Measurements from ENCODE around the gene SEC14L2.
"Not testable (repeated sequence)": the region's sequence is repeated elsewhere in the genome, so short reads cannot be mapped to it uniquely, and the experiment has no call there.

The SEC14L2 gene

DNA sequence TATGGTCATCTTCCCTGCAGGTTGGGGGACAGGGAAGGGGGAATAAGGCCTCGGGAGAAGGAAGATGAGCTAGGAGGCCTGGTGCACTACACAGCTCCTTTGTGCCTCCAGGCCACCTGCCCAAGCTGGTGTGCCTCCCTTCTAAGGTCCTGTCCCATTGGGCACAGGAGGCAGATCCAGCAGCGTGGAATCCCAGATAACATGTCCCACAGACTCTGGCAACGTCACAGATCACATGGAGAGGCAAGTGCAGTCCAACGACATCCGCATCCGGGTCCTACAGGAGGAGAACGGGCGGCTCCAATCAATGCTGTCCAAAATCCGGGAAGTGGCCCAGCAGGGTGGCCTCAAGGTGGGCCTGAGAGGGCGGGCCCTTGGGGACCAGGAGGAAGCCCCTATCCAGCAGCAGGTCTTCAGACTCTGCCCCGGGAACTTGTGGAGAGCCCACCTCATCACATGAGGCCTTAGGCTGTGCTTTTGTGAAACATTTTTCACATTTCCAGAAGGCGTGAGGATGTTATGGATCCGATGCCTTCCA, 21.4 kb upstream of the SEC14L2 start:
- no peak for DNase-seq (ENCODE audit: low spot score)

GRCh38 chr22:30380011-30380410, 16.8 kb upstream of the SEC14L2 start:
- DNase-seq (ENCODE audit: low spot score) = no peak

DNA sequence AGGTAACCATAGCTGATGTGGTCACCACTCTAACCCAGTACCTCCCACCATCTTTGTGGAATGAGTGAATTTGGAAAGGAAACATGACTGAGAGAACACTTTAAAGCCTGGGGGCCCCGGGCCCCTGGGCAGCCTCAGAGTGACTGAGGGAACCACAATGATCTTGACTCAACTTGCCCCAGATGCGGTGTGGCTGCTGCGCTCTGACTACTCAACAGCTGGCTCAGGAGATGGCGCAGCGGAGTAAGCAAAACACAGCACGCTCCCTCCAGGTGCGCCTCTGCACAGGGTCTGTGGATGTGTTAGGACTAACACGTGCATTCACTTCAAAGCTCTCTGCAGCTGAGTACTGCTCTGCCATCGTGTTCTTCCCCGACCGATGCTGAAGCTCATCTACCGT, 15.6 kb upstream of the SEC14L2 start:
- DNase-seq (ENCODE audit: low spot score) = peak; percentile 6

- no peak for DNase-seq (ENCODE audit: low spot score)
These were observed 14.5 kb upstream of the SEC14L2 start for GRCh38 chr22:30382340-30382739.

- no peak for DNase-seq (ENCODE audit: low spot score)
These were observed 13.8 kb upstream of the SEC14L2 start for GRCh38 chr22:30383061-30383460.

DNA sequence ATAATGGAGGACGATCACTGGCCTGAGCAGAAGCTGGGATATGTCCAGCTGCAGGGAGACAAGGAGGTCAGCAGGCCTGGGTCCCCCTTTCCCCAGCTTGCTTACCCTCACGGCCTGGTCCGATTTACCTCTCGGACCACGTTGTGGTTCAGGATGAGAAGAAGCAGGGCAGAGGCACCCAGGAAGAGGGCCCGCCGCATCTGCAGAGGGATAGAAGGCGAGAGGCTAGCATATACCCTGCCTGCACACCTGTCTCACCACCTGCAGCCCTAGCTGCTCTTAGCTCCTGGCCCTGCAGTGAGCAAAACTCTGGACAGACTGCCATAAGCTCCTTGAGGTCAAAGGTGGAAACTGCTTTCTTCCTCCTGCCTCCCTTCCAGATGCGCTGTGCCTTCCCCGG, 10.9 kb upstream of the SEC14L2 start:
- no peak for DNase-seq (ENCODE audit: low spot score)

GRCh38 chr22:30386608-30386959, 10.2 kb upstream of the SEC14L2 start:
- no peak for DNase-seq (ENCODE audit: low spot score)

GRCh38 chr22:30386960-30387827, 9.6 kb upstream of the SEC14L2 start, which contains the start of gene RNF215:
Gene RNF215 (minus strand): TSS chr22:30387411. CDS start chr22:30387313, 98 bp downstream.
- DNase-seq (ENCODE audit: low spot score) = peak; percentile 82

- peak; percentile 72 for DNase-seq (ENCODE audit: low spot score)
These were observed 5.7 kb upstream of the SEC14L2 start for GRCh38 chr22:30390974-30391691.

DNA sequence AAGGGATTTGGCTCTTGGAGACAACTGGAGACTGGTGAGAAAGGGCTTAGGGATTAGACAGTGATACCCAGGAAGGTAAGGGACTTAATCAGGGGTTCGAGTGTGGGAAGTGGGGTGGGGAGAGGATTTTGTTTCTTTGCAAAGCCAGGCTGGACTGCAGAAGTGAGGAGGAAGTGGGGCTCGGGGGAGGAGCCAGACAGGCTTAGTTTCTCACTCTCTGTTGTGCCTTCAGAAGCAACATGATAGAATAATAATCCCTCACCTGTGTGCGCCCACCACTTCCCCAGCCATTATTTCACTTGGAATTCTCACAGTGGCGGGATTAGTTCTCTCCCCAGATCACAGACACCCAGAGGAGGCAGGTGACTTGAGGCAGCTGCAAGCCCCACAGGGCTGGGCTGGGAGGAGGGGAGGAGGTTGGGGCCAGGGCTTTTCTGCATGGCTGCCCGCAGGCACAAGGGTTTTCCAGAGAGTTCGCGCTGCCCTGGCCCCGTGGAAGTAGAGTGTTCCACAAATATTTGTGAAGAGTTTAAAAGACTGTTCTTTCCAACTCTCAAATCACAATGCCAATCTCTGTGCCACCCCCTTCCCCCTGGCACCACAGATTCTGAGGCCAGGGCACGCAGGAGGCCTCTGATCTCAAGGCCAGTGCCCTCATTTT, 4.0 kb upstream of the SEC14L2 start:
- DNase-seq (ENCODE audit: low spot score) = no peak

- DNase-seq (ENCODE audit: low spot score) = no peak
These were observed 3.5 kb upstream of the SEC14L2 start for GRCh38 chr22:30393322-30393680.

GRCh38 chr22:30393885-30394284, 2.9 kb upstream of the SEC14L2 start:
- no peak for DNase-seq (ENCODE audit: low spot score)

DNA sequence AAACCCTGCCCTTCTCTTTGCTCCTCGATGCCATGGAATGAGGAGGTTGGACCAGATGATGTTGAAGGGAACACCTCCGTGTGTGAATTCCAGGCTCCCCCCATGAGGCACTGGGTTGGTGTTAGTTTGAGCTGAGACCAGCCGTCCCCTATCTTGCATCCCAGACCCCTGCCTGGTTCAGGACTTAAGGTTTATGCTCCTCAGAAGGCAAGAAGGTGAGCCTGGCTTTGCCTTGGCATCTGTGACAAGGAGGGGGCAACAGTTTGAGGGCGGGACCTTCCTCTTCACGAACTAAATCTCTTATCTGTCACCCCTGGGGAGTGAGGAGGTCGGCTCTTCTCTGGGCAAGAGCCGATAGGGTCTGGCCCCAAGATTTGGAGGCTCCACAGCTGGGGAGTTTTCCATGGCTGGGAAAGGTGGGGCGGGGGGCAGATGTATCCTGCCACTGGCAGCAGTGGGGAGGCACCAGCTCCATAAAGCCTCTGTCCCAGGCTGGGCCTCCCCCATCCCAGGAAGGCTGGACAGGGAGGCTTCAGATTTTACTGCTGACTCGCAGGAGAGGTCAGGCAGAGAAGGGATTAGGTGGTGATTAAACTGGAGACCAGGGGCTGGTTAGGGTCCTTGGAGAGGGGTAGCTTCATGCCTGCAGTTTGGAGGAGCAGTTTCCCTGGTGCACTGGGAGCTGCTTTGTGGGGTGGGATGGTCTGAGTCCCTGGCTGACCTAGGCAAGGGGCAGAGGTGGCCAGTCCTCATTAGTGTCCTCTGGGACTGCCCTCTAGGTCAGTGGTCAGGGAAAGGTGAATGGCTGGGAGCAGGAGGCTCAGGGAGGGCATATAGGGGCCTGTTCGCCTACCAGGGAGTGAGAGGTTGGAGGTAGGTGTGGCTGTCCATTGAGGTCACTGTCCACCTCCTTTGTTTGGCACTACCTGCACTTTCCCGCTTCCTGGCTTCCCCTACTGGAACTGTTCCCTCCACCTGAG, 1.1 kb downstream of the SEC14L2 start:
- DNase-seq (ENCODE audit: low spot score) = no peak

DNA sequence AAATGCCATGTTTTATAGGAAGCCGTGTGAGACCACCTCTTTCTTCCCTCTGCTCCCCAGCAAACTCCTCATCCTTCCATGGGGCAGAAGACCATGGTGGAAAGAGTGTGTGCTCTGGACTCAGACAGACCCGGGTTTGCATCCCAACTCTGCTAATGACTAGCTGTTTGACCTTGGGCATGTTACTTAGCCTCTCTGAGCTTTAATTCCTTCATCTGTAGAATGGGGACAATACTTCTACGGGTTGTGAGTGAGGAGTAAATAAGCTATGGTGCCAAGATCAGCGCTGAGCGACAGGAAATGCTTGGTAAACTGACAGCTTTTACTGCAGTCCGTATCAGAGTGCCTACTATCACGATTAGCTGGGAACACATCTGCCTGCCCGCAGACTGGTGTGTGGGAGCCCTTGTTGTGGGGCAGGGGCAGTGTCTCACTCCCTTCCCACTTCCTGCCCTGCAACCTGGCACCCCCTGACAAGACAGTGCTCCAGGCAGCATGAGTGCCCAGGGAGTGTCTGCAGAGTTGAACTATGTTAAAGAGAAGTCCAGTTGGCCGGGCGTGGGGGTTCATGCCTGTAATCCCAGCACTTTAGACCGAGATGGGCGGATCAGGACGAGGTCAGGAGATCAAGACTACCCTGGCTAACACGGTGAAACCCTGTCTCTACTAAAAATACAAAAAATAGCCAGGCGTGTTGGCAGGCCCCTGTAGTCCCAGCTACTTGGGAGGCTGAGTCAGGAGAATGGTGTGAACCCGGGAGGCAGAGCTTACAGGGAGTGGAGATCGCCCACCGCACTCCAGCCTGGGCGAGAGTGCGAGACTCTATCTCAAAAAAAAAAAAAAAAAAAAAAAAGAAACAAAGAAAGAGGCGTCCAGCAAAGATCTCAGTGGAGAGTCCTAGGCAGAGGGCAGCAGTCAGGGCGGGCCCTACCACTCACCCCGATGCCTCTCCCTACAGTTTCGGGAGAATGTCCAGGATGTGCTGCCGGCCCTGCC, 2.2 kb downstream of the SEC14L2 start:
- DNase-seq (ENCODE audit: low spot score) = no peak

DNA sequence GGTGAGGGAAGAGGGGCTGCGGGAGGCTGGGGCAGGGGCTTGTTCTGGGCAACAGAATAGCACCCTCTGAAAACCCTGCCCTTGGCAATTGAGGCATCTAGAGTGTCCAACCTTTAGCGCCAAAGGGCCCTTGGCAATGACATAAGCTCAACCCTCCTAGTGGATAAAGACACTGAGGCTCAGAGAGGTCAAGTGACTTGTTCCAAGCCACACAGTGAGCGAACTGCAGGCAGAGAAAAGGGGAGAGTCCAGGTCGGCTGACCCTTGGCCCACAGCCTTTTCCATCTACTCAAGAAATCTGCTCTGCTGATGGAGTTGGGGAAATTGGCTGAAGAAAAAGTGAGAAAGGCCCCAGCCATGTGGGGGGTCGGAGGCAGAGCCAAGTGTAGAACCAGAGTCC, 2.9 kb downstream of the SEC14L2 start:
- DNase-seq (ENCODE audit: low spot score) = no peak

DNA sequence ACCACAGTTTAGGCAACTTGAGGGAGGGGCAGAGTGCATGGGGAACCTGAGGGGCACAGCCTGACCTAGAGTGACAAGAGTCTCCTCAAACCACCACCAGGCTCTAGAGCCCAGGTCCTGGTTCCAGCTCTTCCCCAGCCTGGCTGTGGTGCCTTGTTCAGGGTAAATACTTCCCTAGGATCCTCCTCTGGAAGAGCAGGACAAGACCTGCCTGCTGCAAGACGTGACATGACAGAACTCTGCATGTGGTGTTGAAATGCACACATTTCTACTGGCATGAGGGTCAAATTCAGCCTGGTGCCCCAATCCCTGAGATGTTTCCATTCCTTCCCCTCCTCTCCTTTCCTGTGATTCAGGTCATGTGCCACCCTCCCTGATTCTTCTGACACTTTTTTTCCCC, 3.3 kb downstream of the SEC14L2 start:
- no peak for DNase-seq (ENCODE audit: low spot score)

DNA sequence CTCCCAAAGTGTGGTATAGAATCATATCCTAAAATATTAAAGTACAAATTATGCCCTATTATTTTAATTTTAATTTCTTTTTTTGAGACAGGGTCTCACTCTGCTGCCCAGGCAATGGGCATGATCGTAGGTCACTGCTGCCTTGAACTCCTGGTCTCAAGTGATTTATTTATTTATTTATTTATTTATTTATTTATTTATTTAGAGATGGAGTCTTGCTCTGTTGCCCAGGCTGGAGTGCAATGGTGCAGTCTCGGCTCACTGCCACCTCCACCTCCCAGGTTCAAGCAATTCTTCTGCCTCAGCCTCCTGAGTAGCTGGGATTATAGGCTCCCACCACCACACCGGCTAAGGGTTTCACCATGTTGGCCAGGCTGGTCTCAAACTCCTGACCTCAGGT, 4.2 kb downstream of the SEC14L2 start:
- not testable (repeated sequence) for DNase-seq (ENCODE audit: low spot score)

GRCh38 chr22:30402028-30402765, 5.4 kb downstream of the SEC14L2 start:
- DNase-seq (ENCODE audit: low spot score) = no peak

DNA sequence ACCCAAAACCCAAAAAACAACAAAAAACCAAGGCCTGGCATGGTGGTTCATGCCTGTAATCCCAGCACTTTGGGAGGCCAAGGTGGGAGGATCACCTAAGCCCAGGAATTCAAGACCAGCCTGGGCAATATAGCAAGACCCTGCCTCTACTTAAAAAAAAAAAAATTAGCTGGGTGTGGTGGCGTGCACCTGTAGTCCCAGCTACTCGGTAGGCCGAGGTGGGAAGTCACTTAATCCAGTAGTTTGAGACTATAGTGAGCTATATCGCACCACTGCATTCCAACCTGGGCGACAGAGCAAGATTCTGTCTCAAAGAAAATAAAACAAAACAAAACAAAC, 5.9 kb downstream of the SEC14L2 start:
- DNase-seq (ENCODE audit: low spot score) = not testable (repeated sequence)

- DNase-seq (ENCODE audit: low spot score) = no peak
These were observed 7.5 kb downstream of the SEC14L2 start for GRCh38 chr22:30404307-30404706.

All from activated CD4-positive, alpha-beta T cell treated with anti-CD3 and anti-CD28 coated beads, Interleukin-2, Interleukin-4, amounts not matched to agents 100 ng/mL and 50 ng/mL, durations not matched to agents 16 hours and 8 hours (primary cell).